NCI-H69 (cell line): ENCODE results near the gene CCDC136.

Experiments
- DNase-seq: peaks from one replicate; lab custom pipeline; 2025; lab: John Stamatoyannopoulos, UW

CCDC136 gene

DNA sequence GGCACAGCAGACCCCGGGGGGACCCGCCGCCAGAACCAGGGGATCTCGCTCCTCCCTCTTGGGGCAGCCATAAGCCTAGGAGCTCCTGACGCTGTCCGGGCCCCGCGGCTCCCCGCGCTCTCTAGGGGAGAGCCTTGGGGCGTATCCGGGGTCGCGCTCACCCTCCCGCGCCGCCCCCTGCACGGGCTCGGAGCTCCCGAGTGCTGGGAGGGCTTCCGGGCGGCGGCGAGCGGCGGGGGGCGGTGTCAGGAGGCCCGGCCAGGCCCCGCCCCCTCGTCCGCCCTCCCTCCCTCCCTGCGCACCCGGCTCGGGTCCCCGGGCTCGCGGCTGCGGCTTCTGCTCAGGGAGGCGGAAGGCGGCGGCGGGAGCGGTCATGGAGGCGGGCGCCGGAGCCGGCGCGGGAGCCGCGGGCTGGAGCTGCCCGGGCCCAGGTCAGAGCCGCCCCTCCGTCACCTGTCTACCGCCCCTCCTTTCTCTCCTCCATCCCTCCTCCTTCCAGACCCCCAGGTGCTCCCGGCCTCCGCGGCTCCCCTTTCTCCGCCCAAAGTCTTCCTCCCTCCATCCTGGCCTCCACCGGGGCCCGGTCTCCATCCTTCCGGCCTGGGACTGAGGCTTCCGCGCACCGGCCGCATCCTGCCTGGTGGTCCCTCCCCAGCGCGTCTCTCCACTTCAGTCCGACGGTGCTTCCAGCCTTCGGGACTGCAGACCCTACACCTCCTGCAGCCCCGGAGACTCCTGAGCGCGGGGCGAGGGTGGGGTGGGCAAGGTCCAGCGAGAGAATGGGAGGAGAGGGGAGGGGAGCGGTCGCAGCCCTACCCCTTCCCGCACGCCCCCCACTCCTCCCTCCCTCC lies at the start of gene CCDC136:
Gene CCDC136, plus strand, starts transcription at position 848 of the 851 bp plus-strand sequence. CDS start 444 bp downstream, outside the sequence.
- peak; percentile 90 for DNase-seq

DNA sequence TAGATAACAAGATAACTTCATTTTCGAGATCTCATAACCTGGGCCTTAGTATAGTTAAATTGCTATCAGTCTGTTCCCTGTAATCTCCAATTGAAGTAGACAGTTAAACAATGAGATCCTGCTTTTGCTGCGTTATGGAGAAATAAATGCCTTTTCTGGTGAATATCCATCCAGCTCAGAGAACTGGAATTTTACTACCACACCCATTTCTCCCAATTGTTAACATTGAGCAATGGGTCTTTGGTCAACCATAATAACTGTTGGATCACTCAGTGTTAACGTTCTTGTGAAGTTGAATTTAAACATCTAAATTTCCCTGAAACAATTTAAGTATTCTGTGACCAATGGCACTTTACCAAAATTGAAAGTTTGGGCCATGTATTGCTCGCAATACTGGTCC lies 49.6 kb upstream of the CCDC136 start:
- no peak for DNase-seq

DNA sequence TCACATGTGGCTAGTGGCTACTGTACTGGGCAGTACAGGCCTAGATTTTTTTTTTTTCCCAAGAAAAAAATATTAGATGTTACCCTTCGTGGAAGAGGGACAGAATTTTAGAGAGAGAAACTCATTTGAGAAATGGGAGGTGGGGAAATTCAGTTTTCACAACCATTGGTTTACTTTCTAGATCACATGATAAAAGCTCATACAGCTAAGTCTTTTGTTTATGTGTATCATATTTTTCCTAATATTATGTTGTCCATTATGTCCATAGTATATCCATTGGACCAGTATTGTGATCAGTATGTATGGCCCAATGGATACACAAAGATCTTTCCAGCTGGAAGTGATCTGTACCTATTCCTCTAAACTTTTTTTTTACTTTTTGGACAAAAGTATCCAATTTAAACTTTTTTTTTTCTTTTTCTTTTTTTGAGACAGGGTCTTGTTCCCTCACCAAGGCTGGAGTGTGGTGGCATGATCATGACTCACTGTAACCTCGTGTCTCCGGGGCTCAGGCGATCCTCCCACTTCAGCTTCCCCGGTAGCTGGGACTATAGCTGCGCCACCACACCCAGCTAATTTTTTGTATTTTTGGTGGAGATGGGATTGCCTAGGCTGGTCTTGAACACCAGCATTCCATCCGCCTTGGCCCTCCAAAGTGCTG lies 48.5 kb upstream of the CCDC136 start:
- no peak for DNase-seq

DNA sequence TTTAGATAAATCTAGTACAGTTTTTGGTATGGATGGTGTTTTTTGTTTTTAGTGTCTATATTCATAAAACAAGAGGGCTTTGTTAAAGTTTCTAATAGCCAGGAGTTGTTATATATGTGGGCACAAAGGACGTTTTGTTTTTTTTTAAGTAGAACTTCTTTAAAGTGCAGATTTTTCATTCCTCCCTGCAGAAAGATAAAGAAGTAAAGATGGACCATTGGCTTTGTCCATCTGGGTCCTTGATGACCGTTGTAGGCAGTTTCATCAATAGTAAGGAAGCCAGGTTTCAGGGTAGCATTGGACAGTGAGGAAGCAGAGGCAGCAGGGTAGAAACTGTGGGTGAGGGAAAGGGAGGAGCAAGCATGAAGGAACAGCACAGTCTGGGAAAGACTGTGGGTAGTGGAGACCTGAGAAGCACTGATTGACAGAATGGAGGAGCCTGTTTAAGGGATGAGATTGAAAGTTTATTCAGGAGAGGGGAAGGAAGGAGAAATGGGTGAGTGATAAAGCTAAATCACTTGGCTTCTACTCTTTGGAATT lies 47.3 kb upstream of the CCDC136 start:
- DNase-seq: no peak

DNA sequence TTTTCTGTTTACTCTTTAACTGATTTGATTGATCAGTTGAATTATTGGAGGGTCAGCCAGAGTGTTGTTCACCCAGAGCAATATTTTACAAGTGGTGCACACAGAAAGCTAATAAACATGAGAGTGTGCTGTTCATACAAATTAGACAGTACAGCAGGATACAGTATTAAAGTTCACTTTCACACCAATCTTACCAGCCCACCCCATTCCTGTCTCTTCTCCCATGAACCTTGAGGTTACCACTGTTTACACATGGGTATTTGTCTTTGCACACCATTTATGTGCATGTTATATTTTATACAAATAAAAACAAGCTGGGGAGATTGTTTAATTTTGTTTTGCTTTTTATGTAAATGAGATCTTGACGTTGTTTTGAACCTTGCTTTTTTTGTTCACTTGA lies 46.1 kb upstream of the CCDC136 start:
- no peak for DNase-seq

DNA sequence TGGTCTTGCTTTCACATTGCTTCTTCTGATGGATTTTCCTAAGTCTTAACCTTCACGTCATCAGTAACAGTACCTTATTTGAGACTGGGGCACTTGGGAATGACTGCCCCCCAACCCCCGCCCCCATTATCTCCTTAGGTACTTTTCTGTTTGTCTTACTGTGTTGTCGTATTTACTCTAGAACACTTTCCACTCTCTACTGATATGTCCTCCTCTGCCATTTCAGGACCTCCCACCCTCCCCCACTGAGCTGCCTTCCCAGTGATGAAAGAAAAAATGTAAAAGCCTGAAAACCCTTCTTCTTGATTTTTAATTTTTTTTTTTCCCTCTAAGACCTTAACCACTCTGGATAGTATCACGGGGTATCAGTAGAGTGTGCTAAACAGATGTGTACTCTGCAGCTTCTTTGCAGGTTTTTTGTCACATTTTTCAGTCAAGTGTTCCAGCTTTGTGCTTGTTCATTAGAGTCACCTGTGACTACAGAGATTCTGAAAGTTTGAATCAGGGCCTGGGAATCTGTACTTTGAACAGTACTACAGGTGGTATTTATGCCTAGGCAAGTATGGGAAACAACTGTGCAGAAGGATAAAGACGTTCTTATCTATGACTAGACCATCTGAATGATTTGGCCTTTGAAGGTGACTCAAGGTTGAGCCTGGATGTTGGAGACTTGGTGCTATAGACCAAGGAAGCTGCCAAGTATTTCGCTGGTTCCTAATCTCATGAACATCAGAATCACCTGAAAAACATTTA lies 44.3 kb upstream of the CCDC136 start:
- no peak for DNase-seq

DNA sequence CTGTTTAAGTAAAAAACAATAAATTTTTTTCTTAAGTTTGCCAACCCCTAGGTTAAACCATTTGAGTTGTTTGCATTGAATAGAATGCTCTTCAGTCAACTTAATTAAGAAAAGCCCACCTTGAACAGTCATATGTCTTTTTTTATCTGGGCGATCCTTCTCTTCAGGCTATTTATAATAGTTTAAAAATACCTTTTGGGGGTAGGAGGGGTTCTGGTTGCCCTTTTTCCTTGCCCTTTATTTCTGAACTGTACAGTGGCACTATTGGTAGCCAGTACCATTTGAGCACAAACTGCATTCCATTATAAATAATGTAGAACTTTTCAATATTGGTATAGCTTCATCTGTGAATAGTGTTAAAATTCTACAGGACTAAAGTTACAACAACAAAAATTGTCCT lies 39.5 kb upstream of the CCDC136 start:
- DNase-seq: no peak

DNA sequence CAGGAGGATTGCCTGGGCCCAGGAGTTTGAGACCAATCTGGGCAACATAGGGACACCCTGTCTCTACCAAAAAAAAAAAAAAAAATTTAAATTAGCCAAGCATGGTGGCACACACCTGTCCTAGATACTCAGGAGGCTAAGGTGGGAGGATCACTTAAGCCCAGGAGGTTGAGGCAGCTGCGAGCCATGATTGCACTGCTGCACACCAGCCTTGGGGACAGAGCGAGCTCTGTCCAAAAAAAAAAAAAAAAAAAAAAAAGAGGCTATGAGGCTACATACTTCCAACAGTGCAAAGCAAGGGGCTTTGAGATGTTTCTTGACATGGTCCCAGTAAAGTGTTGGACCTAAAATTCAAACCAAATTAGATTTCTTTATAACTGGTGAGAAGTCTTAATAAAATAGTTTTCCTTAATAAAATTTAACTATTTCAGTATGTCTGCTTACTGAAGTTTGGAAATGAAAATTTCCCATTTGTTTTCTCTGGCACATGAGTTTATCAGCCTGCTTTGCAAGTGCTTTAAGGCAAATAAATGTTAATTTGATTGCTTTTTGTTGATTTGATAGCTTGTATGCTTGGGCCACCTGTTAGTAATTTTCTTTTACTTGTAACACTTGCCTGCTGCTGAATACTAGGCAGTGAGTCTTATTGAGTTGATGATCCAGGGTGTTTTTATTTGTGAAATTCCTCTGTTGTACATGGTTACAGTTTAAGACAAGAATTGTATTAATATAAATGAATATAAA lies 36.5 kb upstream of the CCDC136 start:
- DNase-seq: peak; percentile 40

DNA sequence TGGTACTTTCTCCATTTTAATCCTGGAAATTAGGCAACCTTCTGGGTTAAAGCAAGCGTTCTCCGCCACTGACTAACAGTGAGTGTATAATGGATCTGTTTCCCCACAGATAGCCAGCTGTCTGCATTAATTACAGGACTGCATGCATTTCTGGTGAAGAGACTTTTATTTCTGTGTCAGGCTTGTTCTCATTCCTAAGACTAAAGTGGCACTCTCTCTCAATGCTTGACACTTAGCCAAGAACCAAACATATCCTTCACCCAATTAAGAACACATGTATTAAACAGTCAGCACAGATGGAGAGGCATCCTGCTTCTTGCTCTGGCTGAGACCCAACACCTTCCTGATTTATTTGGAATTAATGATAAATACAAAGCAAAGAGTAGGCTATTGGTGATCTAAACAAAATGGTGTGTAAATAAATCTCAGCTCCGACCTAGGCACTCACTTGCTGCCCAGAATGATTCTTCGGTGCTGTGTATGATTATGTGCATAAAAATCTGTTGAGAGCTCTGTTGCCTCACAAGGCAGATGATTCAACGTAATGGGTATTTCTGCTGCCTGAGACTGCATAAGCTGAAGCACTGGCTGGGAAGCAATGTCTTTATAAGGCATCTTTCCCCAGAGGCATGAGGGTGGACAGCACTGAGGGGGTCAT lies 35.8 kb upstream of the CCDC136 start:
- peak; percentile 84 for DNase-seq

DNA sequence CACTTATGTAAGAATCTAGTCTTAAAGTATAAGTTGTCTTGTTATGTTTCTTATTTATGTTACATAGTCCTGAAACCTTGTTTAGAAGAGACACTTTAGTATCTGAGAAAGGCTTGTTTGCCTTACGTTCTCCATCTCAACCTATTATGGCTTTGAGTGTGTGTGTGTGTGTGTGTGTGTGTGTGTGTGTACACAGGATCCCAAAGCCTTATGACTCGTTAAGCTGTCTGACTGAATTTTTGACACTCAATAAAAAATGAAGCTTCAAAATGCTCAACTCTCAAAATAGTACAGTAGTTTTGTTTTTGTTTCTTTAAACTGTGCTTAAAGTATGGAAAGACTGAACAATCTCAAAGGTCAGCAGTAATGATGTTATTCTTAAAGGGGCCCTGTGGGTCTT lies 34.6 kb upstream of the CCDC136 start:
- peak; percentile 33 for DNase-seq

DNA sequence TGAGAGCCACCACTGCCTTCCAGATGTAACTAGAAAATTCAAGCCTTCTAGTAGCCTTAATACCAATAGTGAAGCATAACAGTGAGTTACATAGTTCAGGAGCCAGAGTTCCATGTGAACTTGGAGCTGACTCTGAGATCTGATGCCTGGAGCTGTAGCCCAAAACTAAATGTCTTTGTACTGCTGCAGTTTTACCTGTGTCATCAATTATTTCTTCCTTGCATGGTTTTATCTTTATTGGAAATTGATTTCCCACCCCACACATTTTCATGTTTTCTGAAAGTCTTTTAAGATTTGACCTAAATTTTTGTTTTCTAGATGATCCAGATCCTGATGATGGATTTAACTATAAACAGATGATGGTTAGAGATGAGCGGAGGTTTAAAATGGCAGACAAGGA lies 33.2 kb upstream of the CCDC136 start:
- no peak for DNase-seq

DNA sequence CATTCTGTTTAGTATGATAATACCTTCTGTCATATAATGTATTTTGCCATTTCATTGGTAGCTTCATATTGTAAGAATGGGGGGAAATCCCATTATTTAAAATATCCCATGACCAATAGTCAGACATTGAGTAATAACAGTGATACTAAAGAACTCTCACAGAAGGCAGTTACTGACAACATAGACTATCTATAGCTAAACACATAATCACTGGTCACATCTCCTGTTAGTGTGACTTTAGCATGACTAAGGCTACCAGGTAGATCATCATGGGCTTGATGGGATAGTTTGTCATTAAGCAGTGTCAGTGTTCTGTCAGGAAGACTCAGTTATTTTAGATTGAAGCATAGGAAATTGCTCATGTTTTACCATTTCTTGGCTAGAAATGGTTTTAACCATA lies 32.5 kb upstream of the CCDC136 start:
- DNase-seq: no peak

DNA sequence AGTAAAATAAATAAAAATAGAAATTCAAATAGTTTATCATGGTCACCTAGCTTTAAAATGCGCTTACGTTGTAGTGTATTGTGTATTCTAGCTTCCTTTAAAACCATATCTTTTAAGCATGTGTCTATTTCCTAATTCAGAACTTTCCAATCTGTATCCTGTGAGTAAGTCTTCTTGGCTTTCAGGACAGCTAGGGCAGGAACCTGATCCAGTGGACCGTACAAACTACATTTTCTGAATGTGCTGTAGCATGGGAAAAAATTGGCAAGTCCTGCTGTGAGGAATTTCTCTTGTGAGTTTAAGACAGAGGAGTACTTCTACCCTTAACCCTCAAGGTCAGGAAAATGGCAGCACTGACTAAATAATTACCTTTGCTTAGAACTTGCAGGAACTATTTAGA lies 28.2 kb upstream of the CCDC136 start:
- DNase-seq: no peak

DNA sequence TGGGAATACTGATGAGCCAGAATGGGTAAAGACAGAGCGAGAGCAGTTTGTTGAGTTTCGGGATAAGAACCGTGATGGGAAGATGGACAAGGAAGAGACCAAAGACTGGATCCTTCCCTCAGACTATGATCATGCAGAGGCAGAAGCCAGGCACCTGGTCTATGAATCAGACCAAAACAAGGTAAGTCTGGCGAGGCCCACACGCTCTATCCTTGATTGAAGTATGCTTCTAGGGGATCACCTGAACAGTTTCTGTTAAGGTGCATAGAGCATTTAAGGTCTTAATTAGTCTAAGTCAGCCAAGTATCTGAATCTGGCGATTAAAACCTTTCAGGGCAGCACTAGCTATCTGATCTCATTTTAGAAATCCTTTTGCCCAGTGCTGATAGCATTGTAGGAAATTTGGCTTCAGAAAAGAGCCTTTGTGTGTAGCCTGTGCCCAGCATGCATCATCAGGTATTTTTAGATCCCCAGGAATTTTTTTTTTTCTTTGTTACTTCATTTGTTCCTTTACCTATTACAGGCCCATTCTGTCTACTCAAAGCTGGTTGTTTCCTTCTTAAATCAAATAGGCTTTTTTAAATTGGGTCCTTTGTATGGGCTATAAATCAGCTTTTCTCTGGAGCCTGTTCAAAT lies 24.2 kb upstream of the CCDC136 start:
- DNase-seq: no peak

DNA sequence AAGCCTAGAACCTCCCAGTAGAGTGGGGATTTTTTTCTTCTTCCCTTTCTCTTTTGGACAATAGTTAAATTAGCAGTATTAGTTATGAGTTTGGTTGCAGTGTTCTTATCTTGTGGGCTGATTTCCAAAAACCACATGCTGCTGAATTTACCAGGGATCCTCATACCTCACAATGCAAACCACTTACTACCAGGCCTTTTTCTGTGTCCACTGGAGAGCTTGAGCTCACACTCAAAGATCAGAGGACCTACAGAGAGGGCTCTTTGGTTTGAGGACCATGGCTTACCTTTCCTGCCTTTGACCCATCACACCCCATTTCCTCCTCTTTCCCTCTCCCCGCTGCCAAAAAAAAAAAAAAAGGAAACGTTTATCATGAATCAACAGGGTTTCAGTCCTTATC lies 21.5 kb upstream of the CCDC136 start:
- no peak for DNase-seq

DNA sequence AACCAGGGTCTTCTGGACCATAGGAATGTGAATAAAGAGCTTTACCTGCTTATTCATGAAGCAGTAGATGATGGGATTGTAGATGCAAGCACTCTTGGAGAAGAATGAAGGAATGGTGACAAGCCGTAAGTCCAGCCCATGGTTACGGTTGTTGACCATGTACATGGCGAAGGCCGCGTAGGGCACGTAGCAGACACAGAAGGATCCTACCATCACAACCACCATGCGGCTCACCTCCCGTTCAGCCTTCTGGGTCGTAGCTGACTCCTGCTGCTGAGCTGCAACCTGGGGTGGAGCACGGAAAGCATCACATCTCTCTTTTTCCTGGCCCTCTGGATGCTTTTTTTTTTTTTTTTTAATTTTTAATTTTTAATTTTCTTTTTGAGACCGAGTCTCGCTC lies 18.2 kb upstream of the CCDC136 start:
- DNase-seq: no peak

DNA sequence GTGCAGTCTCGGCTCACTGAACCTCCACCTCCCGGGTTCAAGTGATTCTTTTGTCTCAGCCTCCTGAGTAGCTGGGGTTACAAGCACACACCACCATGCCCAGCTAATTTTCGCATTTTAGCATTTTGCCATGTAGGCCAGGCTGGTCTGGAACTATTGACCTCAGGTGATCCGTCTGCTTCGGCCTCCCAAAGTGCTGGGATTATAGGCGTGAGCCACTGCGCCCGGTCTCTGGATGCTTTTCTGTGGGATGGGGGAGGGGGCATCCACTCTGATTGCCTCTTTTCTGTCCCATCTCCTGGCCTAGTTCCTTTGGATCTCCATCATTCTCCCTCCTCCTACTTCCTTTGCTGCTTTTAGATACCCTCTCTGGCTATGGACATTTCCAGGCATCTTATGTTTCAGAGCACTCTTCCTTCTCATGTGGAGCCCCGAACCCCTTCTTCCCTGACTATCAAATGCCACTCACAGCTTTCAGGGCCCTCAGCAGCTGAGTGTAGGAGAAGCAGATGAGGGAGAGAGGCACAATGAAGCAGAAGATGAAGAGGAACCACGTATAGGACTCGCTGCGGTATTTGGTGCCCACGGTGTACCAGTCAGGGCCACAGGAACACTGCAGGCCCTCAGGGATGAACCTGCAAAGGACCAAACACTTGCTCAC lies 17.6 kb upstream of the CCDC136 start:
- no peak for DNase-seq

DNA sequence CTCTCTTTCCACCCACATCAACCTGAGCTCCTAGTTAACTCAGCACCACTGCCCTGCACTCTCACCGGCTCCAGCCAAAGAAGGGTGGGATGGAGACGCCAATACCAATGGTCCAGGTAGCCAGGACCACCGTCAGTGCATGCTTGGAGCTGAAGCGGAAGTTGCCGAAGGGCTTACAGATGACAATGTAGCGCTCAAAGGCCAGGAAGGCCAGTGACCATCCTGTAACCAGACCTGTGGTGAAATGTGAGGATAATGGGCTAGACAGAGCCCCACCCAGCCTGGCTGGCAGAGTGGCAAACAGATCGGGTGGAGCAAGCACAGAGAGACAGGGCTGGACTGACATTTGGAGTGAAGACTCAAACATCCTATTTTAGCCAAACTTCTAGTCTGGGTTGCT lies 16.8 kb upstream of the CCDC136 start:
- no peak for DNase-seq

DNA sequence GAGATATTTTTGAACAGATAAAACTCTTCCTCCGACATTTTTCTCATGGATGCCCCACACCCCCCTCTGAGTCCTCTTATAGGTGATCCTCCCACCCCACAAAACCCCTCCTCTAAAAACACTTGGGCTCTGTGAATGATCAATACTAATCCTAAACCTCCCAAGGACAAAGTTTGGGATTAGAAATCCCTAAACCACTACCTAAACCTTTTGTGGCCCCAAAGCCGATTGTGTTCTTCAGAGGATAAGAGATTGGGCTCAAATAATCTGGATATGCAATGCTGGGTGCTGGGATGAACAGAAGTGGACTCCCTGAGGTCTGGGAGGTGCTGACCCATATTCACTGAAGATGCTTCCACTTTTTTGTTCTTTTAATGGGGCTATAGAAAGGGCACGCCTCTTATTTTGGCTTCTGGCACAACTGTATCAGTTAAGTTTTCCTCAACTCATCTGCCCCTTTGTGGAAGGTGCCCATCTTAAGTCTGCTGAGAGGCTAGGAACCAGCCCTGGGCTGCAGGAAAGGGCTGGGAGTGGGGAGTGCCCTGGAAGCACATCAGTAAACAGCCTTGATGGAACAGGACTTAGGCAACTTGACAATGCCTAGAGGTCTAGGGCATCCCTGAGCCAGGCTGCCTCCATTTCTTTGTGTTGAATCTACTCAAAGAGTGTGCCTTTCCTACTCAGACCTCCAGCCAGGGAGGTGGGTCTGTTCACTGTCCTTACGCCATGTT lies 15.9 kb upstream of the CCDC136 start, which contains the start of gene OPN1SW:
Gene OPN1SW, minus strand, starts transcription at position 51 of the 731 bp plus-strand sequence. Its CDS starts 13 bp downstream, at position 38.
- DNase-seq: no peak
